ENCODE measurements around the gene GSTP1.

GRCh38 chr11:67585911-67586310, 2.3 kb downstream of the GSTP1 start:
- TF ChIP-seq CTCF (IDR thresholded peaks at IDR 0.05; ENCODE audit: insufficient read depth, low read length, poor library complexity, severe bottlenecking) (no peak), EZH2phosphoT487 (conservative IDR thresholded peaks at IDR 0.05; ENCODE audit: low read length) (no peak)

Data from SU-DHL-6 (cell line).